Renal cortical epithelial cell (primary cell): ENCODE data around the gene KAT6B. TPM values are rescaled to one million over a fixed set of nuclear protein-coding genes. Genes with fewer than 3 reads are reported as not detected.
"Not testable (repeated sequence)": the region's sequence is repeated elsewhere in the genome, so short reads cannot be mapped to it uniquely, and the experiment has no call there.

Experiments
- DNase-seq: peaks from one replicate; pipeline ENCODE4 v3.0.0-alpha.2; 2011; ENCODE audit warnings: low read depth
- total RNA-seq: library from RNA; depleted of rRNA; stranded (reverse); fragments of >200 nt; gene quantifications from 2 replicates; pipeline ENCODE4 v1.2.3, GENCODE V29; 2014

Gene KAT6B
- total RNA-seq, 1 donor from 2014 or later, result 33.1 TPM

GRCh38 chr10:75035975-75036708 lies 209.7 kb downstream of the KAT6B start:
- DNase-seq, result peak; percentile 6

DNA sequence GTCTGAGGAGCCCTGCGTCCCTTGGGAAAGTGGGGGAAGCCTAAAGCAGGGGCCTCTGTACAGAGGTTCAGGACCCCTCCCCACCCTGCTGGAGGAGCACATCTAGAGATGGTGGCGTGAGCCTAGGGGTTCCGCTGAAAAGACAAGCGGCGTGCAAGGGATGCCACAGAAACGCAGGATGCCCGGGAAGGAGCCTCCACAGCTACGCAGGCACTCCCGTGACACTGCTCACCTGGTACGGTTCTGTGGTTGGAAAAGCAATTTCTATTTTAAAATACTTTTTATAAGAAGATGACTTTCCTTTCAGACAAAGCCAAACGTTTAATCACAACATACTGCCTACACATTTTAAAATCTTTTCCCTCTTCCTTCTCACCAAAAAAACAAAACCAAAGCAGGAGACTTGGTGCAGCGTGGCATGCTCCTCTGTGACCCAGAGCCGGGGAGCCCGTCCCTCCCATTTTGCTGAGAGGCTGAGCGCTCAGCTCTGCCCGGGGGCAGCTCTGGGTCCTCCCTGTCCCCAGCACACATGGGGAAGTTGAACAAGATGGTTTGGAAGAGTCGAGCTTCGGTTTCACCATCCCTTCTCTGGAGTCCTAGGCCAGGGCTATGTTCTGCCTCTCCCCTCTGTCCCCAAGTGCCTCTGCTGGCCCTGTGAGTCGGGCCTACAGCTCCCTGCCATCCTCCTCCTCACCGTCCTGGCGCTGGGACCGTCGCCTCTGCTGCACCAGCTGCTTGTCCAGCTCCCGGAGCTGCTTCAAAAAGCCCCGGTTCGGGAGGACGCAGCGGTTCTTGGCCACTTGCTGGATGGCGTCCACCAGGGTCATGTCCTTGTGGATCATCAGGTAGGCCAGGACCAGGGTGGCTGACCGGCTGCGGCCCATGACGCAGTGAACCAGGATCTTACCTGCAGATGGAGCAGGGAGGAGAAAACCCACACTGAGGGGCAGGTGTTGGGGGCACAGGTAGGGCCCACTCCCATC lies 211.1 kb downstream of the KAT6B start:
- no peak for DNase-seq

GRCh38 chr10:75038335-75038734 lies 211.9 kb downstream of the KAT6B start:
- DNase-seq, result no peak

DNA sequence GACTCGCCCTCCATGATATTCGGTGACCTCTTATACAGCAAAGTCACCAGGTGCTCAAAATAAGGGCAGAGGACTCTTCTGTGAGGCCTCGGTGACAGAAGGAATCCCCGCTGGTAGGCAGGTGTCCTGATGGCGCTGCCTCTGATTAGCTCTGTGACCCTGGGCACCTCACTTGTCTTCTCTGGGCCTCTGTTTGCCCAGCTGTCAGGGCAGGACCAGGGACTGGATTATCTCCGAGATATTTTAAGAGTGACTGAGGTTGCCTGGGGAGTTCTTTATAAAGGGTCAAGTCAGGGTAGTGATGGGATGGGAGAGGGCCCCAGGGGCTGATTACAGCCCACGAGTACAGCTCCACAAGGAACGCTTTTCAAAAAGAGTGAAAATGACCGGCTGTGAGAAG lies 214.2 kb downstream of the KAT6B start:
- no peak for DNase-seq

DNA sequence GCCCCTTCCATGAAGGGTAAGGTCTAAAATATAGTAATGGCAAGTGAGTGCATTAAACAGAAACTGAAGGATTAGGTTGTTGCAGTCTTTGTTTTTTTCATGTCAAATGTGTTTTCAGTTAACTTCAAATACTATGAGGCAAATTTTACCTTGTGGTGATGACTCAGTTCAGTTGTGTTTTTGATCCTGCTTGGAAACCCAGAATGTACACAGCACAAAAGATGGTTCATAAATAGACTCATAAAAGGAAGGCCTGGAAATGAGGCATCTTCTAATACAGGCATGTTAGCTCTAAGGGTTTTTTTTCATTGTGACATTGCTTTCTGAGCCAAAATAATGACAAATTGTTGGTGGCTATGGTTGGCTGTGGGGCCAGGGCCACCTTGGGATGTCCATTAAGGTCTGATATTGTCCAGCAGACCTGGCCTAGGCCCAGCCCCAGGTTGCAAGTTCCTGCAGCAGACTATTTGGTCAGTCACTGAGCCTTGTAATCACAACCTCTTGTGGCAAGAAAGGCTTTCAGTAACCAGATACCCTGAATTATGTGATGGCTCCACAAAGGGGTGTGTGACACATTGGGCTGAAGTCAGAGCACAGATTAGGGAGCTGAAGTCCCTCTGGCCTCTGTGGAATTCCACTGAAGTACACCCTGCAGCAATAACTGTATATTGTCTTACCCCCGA lies 216.0 kb downstream of the KAT6B start:
- peak; percentile 57 for DNase-seq

DNA sequence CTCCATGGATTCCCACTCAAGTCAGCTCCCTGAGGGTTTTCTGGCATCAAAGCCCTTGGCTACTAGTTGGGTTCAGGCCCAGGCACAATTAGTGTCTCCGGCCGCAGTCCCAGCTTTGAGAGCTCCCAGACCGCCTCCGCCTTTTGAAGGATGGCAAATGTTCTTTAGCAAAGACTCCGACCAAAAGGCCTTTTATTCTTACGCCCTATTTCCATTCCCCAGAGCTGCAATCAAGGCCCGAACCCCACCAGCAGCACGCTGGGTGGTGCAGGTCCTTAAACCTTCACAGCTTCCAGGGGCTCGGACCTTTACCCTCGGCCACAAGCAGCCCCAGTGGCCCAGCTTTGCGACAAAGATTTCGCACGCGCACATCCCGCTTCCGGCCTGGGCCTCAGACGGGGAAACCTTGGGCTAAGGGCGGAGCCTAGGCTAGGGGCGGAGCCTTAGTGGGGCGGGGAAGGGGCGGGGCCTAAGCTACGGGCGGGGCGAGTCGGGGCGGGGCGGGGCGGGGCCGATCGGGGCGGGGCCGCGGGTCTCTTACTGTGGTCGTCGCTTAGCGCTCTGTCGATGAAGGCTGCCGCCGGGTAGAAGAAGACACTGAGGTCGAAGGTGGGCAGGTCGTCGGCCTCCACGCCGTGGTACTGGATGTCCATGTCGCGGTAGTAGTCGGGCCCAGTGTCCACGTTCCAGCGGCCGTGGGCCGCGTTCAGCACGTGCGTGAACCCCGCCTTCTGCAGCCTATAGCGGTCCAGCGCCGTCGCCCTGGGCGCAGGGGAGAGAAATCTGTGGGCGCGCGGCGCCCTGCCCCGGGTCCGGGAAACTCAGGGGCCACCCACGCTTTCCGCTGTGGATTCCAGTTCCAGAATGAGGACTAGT lies 217.1 kb downstream of the KAT6B start:
- DNase-seq, result no peak

DNA sequence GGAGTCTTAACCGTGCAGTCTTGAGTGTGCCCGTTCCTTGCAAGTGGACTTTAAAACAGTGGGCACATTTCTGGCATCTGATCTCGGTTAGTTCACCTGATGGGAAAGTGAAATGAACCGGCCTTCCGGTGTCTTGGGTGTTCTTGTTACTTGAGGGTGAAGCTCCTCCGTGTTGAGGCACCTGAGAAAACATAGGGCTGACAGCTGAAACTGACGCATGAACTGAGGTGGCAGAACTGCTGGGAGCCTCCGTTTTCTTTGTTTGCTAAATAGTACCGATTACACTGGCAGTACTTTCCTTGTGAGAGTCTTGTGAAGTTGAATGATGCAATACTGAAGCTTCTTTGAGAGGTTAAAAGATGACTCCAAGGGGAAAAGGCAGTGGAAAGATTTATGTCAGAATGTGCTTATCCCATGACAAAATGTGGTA lies 222.3 kb downstream of the KAT6B start:
- DNase-seq, result peak; percentile 55

GRCh38 chr10:75049316-75050148 lies 223.1 kb downstream of the KAT6B start:
- no peak for DNase-seq

- DNase-seq, result no peak
Observed at GRCh38 chr10:75050149-75050919, 223.9 kb downstream of the KAT6B start.

DNA sequence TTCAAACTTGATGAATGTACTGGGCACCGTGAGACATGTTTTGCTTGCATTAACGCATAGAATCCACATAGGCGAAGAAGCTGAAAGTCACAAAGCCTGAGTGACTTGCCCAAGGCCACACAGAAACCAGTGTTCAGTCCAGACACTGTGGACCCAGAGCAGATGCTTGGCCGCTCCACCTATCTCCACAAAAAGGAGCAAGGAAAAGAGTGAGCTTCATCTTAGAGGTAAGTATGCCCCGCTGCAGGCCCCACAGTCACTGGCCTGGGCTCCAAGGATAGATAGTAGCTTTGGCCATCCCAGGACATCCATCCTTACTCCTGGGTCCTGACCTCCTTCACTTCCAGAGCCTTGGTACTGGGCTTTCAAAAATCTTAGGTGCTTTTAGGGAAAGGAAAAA lies 224.9 kb downstream of the KAT6B start:
- DNase-seq, result no peak

DNA sequence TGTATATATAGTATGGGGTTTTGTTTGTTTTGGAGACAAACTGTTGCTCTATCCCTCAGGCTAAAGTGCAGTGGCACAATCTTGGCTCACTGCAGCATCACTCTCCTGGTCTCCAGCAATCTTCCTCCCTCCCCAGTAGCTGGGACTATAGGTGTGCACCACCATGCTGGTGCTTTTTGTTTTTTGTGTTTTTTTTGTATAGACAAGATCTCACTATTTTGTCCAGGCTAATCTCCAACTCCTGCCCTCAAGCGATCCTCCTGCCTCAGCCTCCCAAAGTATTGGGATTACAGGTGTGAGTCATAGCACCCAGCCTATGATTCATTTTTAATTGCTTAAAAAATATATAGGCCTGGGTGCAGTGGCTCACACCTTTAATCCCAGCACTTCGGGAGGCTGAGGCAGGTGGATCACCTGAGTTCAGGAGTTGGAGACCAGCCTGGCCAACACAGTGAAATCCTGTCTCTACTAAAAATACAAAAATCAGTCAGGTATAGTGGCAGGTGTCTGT lies 229.6 kb downstream of the KAT6B start:
- not testable (repeated sequence) for DNase-seq

DNA sequence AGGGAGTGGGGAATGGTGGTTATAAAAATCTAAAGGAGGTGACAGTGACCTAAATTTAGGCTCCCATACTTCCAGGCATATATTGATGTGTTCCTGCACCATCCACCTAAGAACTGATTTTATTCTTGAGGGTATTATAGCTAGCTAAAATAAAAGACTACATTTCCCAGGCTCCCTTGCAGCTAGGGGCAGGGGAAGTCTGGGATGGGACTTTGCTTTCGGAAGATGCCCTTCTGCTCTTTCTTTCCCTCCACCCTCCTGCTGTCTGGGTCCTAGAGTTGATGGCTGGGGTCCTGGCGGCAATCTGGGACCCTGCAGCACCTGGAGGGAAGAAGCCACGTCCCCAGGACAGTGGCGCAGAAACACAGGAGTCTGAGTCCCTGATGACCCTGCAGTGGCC lies 231.3 kb downstream of the KAT6B start:
- DNase-seq, result no peak

DNA sequence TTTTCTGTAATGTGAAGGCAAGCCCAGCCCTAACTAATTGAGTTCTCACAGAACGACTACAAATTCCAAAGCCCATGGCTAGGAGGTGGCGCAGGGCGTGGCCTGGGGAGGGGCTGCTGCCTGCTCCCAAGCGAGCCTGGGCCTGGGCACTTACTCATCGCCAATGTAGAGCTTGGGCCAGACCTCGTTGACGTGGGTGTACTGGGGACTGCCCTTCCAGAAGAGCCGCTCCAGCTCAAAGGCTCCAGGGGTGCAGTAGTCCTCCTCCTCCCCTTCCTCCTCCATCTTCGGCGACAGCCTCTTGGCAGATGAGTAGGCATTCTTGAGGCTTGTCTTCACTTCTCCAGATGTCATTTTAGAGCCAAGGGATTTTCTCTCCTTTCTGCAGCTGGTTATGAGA lies 231.8 kb downstream of the KAT6B start:
- DNase-seq, result no peak

GRCh38 chr10:75061709-75062505 lies 235.5 kb downstream of the KAT6B start:
- no peak for DNase-seq

GRCh38 chr10:75062506-75063299 lies 236.3 kb downstream of the KAT6B start:
- no peak for DNase-seq

- DNase-seq, result no peak
Observed at GRCh38 chr10:75063461-75064230, 237.2 kb downstream of the KAT6B start.

DNA sequence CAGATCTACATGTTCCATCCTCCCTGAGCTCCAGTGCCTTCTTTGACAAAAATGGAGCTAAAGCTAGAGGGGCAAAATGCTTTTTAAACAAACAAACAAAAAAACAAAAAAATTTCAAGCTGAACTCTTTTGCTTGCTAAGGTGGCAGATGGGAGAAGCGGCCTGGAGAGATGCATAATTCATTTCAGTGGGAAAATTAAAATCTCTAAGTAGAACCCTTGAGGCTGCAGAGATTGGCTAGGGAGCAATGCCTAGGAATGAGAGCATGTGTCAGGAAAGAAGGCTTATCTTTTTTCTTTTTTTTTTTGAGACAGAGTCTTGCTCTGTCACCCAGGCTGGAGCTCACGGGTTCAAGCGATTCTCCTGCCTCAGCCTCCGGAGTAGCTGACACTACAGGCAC lies 238.7 kb downstream of the KAT6B start:
- no peak for DNase-seq
